WTC11 (cell line): ENCODE data around the gene MCF2L2. TPM values are rescaled to one million over a fixed set of nuclear protein-coding genes. Genes with fewer than 3 reads are reported as not detected.

Experiments used
- ATAC-seq: fragments of 200-7000 bp; cut with Tn5 transposase; 2 replicates; pipeline ENCODE4 v1.10.0; 2021; ENCODE audit warnings: mild to moderate bottlenecking, moderate library complexity
- CTCF ChIA-PET: fragments of 300-600 bp; sonication (Branson Sonifier 250); formaldehyde crosslinking; loops from one replicate; lab custom pipeline; 2021; ENCODE audit warnings: antibody characterized with exemption; lab: Charles Lee
- POLR2A ChIA-PET: fragments of 350-600 bp; sonication (Branson Sonifier 250); formaldehyde crosslinking; loops from one replicate; lab custom pipeline; 2021; ENCODE audit warnings: antibody characterized with exemption; lab: Charles Lee
- DNase-seq: peaks from one replicate; pipeline ENCODE4 v3.0.0; 2021; ENCODE audit warnings: low spot score
- H3K27ac Mint-ChIP-seq: 2 replicates; pipeline ENCODE4 v1.8.0; 2021; ENCODE audit warnings: mixed read lengths
- H3K27me3 Mint-ChIP-seq: 2 replicates; pipeline ENCODE4 v1.8.0; 2021; ENCODE audit warnings: low read depth, mild to moderate bottlenecking, moderate library complexity, mixed read lengths
- H3K36me3 Mint-ChIP-seq: 2 replicates; pipeline ENCODE4 v1.8.0; 2021; ENCODE audit warnings: mixed read lengths
- H3K4me1 Mint-ChIP-seq: 2 replicates; pipeline ENCODE4 v1.8.0; 2022; ENCODE audit warnings: mixed read lengths
- H3K4me3 Mint-ChIP-seq: 2 replicates; pipeline ENCODE4 v1.8.0; 2021; ENCODE audit warnings: mild to moderate bottlenecking, moderate library complexity, mixed read lengths
- H3K9me3 Mint-ChIP-seq: 2 replicates; pipeline ENCODE4 v1.8.0; 2021; ENCODE audit warnings: mixed read lengths
- CBFB ChIP-seq: sonication (generic); formaldehyde crosslinking; IDR thresholded peaks from 2 replicates; pipeline ENCODE4 v1.8.1; 2022; ENCODE audit warnings: mild to moderate bottlenecking, low read depth, missing genetic modification reagents
- EMX1 ChIP-seq: fragments of 250-450 bp; sonication (Bioruptor Pico); IDR thresholded peaks from 2 replicates; pipeline ENCODE4 v1.8.0; 2021; ENCODE audit warnings: mild to moderate bottlenecking
- ETV6 ChIP-seq: sonication (generic); formaldehyde crosslinking; IDR thresholded peaks from 2 replicates; pipeline ENCODE4 v1.8.1; 2022; ENCODE audit warnings: mild to moderate bottlenecking, missing genetic modification reagents
- NFATC4 ChIP-seq: fragments of 250-450 bp; sonication (Bioruptor Pico); IDR thresholded peaks from 2 replicates; pipeline ENCODE4 v1.9.0; 2021; ENCODE audit warnings: mild to moderate bottlenecking
- RELA ChIP-seq: sonication (generic); formaldehyde crosslinking; IDR thresholded peaks from 2 replicates; pipeline ENCODE4 v1.8.1; 2022; ENCODE audit warnings: missing genetic modification reagents, mild to moderate bottlenecking, borderline replicate concordance
- SP1 ChIP-seq: sonication (generic); formaldehyde crosslinking; conservative IDR thresholded peaks from 2 replicates; pipeline ENCODE4 v1.8.1; 2022; ENCODE audit warnings: missing genetic modification reagents
- TEAD1 ChIP-seq: sonication (generic); formaldehyde crosslinking; IDR thresholded peaks from 2 replicates; pipeline ENCODE4 v1.8.0; 2022; ENCODE audit warnings: mild to moderate bottlenecking, missing genetic modification reagents
- TP53 ChIP-seq: sonication (generic); formaldehyde crosslinking; IDR thresholded peaks from 2 replicates; pipeline ENCODE4 v1.8.1; 2023; ENCODE audit warnings: mild to moderate bottlenecking, missing genetic modification reagents
- ZNF219 ChIP-seq: sonication (generic); formaldehyde crosslinking; IDR thresholded peaks from 2 replicates; pipeline ENCODE4 v1.8.0; 2023; ENCODE audit warnings: missing genetic modification reagents, mild to moderate bottlenecking, borderline replicate concordance
- total RNA-seq: library from RNA; stranded (reverse); gene quantifications from 3 replicates; pipeline ENCODE4 v1.2.3, GENCODE V29; 2021
- TF ChIP-seq, protein P1 (sequence below): fragments of 250-450 bp; sonication (Bioruptor Pico); IDR thresholded peaks from 2 replicates; pipeline ENCODE4 v1.8.0; 2021; ENCODE audit warnings: mild to moderate bottlenecking
- TF ChIP-seq, protein P2 (sequence below): fragments of 250-450 bp; sonication (Bioruptor Pico); IDR thresholded peaks from 2 replicates; pipeline ENCODE4 v1.9.0; 2021; ENCODE audit warnings: mild to moderate bottlenecking
- TF ChIP-seq, protein P3 (sequence below): sonication (generic); formaldehyde crosslinking; IDR thresholded peaks from 2 replicates; pipeline ENCODE4 v1.8.0; 2023; ENCODE audit warnings: missing genetic modification reagents
- TF ChIP-seq, protein P4 (sequence below): sonication (generic); formaldehyde crosslinking; IDR thresholded peaks from 2 replicates; pipeline ENCODE4 v1.8.0; 2022; ENCODE audit warnings: mild to moderate bottlenecking, missing genetic modification reagents
- TF ChIP-seq, protein P5 (sequence below): sonication (generic); formaldehyde crosslinking; IDR thresholded peaks from 2 replicates; pipeline ENCODE4 v1.8.1; 2022; ENCODE audit warnings: mild to moderate bottlenecking, moderate library complexity, missing genetic modification reagents
- TF ChIP-seq, protein P6 (sequence below): fragments of 250-450 bp; sonication (Bioruptor Pico); IDR thresholded peaks from 2 replicates; pipeline ENCODE4 v1.9.0; 2021; ENCODE audit warnings: mild to moderate bottlenecking
- TF ChIP-seq, protein P7 (sequence below): fragments of 250-450 bp; sonication (Bioruptor Pico); IDR thresholded peaks from 2 replicates; pipeline ENCODE4 v1.9.0; 2021; ENCODE audit warnings: moderate library complexity, mild to moderate bottlenecking, inconsistent platforms, borderline replicate concordance
- TF ChIP-seq, protein P8 (sequence below): sonication (generic); formaldehyde crosslinking; IDR thresholded peaks from 2 replicates; pipeline ENCODE4 v1.8.0; 2022; ENCODE audit warnings: mild to moderate bottlenecking, missing genetic modification reagents

The MCF2L2 gene
- total RNA-seq, 1 experiment from 2014 or later = 7.5 TPM

DNA sequence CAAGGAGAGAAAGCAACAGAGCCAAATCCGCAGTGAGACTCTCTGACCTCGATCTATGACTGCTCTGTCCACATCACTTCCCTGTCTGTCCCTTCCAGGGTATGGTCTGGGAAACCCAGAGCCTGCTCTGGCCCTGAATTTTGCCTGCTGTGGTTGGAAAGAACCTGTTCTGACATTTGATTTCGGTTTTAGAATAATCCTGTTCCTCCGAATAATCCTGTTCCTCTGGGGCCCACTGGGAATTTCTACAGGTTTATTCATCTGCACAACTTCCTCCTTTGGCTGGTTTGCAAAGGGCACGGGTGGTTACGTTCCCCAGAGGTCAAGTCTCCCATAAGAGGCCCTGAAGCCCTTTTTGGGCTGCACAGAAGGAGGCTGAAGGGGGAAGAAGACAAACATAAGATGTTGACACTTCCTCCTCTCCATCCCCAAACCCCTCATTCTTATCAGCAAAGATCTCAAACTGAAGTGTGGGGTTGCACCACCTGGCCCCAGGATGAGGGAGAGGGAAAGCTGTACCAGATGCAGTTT lies 276.5 kb downstream of the MCF2L2 start:
- TF ChIP-seq EMX1 (CRISPR knock-in tag) (no peak), ETV6 (CRISPR knock-in tag) (no peak), NFATC4 (CRISPR knock-in tag) (no peak), ZNF219 (CRISPR knock-in tag) (no peak), TEAD1 (CRISPR knock-in tag) (no peak), TP53 (CRISPR knock-in tag) (no peak), RELA (CRISPR knock-in tag) (no peak), CBFB (no peak), SP1 (CRISPR knock-in tag) (no peak)
- TF ChIP-seq, protein P1, sequence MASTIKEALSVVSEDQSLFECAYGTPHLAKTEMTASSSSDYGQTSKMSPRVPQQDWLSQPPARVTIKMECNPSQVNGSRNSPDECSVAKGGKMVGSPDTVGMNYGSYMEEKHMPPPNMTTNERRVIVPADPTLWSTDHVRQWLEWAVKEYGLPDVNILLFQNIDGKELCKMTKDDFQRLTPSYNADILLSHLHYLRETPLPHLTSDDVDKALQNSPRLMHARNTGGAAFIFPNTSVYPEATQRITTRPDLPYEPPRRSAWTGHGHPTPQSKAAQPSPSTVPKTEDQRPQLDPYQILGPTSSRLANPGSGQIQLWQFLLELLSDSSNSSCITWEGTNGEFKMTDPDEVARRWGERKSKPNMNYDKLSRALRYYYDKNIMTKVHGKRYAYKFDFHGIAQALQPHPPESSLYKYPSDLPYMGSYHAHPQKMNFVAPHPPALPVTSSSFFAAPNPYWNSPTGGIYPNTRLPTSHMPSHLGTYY (CRISPR knock-in tag) = no peak
- TF ChIP-seq, protein P2, sequence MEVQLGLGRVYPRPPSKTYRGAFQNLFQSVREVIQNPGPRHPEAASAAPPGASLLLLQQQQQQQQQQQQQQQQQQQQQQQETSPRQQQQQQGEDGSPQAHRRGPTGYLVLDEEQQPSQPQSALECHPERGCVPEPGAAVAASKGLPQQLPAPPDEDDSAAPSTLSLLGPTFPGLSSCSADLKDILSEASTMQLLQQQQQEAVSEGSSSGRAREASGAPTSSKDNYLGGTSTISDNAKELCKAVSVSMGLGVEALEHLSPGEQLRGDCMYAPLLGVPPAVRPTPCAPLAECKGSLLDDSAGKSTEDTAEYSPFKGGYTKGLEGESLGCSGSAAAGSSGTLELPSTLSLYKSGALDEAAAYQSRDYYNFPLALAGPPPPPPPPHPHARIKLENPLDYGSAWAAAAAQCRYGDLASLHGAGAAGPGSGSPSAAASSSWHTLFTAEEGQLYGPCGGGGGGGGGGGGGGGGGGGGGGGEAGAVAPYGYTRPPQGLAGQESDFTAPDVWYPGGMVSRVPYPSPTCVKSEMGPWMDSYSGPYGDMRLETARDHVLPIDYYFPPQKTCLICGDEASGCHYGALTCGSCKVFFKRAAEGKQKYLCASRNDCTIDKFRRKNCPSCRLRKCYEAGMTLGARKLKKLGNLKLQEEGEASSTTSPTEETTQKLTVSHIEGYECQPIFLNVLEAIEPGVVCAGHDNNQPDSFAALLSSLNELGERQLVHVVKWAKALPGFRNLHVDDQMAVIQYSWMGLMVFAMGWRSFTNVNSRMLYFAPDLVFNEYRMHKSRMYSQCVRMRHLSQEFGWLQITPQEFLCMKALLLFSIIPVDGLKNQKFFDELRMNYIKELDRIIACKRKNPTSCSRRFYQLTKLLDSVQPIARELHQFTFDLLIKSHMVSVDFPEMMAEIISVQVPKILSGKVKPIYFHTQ (CRISPR knock-in tag) = no peak
- TF ChIP-seq, protein P3, sequence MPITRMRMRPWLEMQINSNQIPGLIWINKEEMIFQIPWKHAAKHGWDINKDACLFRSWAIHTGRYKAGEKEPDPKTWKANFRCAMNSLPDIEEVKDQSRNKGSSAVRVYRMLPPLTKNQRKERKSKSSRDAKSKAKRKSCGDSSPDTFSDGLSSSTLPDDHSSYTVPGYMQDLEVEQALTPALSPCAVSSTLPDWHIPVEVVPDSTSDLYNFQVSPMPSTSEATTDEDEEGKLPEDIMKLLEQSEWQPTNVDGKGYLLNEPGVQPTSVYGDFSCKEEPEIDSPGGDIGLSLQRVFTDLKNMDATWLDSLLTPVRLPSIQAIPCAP (CRISPR knock-in tag) = no peak
- TF ChIP-seq, protein P4, sequence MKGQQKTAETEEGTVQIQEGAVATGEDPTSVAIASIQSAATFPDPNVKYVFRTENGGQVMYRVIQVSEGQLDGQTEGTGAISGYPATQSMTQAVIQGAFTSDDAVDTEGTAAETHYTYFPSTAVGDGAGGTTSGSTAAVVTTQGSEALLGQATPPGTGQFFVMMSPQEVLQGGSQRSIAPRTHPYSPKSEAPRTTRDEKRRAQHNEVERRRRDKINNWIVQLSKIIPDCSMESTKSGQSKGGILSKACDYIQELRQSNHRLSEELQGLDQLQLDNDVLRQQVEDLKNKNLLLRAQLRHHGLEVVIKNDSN (CRISPR knock-in tag) = no peak
- TF ChIP-seq, protein P5, sequence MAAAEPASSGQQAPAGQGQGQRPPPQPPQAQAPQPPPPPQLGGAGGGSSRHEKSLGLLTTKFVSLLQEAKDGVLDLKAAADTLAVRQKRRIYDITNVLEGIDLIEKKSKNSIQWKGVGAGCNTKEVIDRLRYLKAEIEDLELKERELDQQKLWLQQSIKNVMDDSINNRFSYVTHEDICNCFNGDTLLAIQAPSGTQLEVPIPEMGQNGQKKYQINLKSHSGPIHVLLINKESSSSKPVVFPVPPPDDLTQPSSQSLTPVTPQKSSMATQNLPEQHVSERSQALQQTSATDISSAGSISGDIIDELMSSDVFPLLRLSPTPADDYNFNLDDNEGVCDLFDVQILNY = no peak
- TF ChIP-seq, protein P6, sequence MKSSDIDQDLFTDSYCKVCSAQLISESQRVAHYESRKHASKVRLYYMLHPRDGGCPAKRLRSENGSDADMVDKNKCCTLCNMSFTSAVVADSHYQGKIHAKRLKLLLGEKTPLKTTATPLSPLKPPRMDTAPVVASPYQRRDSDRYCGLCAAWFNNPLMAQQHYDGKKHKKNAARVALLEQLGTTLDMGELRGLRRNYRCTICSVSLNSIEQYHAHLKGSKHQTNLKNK (CRISPR knock-in tag) = no peak
- TF ChIP-seq, protein P7, sequence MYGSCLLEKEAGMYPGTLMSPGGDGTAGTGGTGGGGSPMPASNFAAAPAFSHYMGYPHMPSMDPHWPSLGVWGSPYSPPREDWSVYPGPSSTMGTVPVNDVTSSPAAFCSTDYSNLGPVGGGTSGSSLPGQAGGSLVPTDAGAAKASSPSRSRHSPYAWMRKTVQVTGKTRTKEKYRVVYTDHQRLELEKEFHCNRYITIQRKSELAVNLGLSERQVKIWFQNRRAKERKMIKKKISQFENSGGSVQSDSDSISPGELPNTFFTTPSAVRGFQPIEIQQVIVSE = no peak
- TF ChIP-seq, protein P8, sequence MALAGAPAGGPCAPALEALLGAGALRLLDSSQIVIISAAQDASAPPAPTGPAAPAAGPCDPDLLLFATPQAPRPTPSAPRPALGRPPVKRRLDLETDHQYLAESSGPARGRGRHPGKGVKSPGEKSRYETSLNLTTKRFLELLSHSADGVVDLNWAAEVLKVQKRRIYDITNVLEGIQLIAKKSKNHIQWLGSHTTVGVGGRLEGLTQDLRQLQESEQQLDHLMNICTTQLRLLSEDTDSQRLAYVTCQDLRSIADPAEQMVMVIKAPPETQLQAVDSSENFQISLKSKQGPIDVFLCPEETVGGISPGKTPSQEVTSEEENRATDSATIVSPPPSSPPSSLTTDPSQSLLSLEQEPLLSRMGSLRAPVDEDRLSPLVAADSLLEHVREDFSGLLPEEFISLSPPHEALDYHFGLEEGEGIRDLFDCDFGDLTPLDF (CRISPR knock-in tag) = no peak
- H3K27me3 Mint-ChIP-seq = no peaks in the 10 kb centered on the region; the same call in 1 of the 2 replicates
- ATAC-seq = no peak
- no peaks in the 10 kb centered on the region for H3K9me3 Mint-ChIP-seq
- H3K4me3 Mint-ChIP-seq = no peak overlapping the region
- ChIA-PET CTCF (no interaction called here), POLR2A (no interaction called here)
- H3K27ac Mint-ChIP-seq = no peak overlapping the region
- DNase-seq = no peak
- no peaks in the 10 kb centered on the region for H3K36me3 Mint-ChIP-seq
- H3K4me1 Mint-ChIP-seq = peaks cover 10% of the 10 kb centered on the region; the same call in 1 of the 2 replicates

DNA sequence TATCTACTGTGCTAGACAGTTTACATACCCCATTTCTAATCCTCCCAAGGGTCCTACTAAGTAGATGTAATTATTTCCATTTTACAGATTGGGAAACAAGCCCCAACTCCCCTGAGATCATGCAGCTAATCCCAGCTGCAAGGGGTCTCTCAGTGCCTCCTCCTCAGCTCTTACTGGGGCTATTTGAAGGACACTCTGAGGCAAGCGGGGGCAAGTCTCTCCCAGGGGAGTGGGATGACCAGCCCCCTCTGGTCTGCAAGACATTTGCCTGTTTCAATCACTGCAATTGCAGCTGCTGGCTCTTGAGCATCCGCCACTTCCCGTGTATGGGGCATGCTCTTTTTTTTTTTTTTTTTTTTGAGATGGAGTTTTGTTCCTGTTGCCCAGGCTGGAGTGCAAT lies 277.3 kb downstream of the MCF2L2 start:
- Mint-ChIP-seq H3K4me1 (peaks cover 10% of the 10 kb centered on the region; the same call in 1 of the 2 replicates), H3K27ac (no peak overlapping the region), H3K27me3 (no peaks in the 10 kb centered on the region), H3K36me3 (no peaks in the 10 kb centered on the region), H3K4me3 (no peak overlapping the region), H3K9me3 (no peaks in the 10 kb centered on the region)
- CTCF ChIA-PET = interaction anchor here (0.8 kb wide), 1 partner anchor 219 kb away, joined by 4 read pairs; no protein-coding TSS in a partner anchor
- no peak for TF ChIP-seq ETV6 (CRISPR knock-in tag)
- POLR2A ChIA-PET = no interaction called here
- no peak for ATAC-seq
- DNase-seq = no peak
